ENCODE data around the gene PIP5K1A.

Gene PIP5K1A

GRCh38 chr1:151282883-151283725 is 84.8 kb downstream of the PIP5K1A start:
- TF ChIP-seq CTCF (IDR thresholded peaks at IDR 0.05; ENCODE audit: low read depth, low read length), result no peak
- DNase-seq (ENCODE audit: low read depth in 2 of 2), result peak in 1 of 2 donors; percentile 16

GRCh38 chr1:151284013-151284577 is 85.7 kb downstream of the PIP5K1A start:
- H3K4me3 ChIP-seq (replicated peaks in 1 of 2; ENCODE audit: low read depth in 2 of 2, low read length in 2 of 2), result peak overlapping the region in 1 of 2 donors; percentile 90
- TF ChIP-seq CTCF (IDR thresholded peaks at IDR 0.05; ENCODE audit: low read depth, low read length), result no peak
- DNase-seq (ENCODE audit: low read depth in 2 of 2), result no peak

More at GRCh38 chr1:151282883-151283725, 84.8 kb downstream of the PIP5K1A start:
- H3K4me3 ChIP-seq (replicated peaks in 1 of 2; ENCODE audit: low read depth in 2 of 2, low read length in 2 of 2), result peak overlapping the region; percentile 78 to 90

- no peak overlapping the region for H3K4me3 ChIP-seq (replicated peaks in 1 of 2; ENCODE audit: low read depth in 2 of 2, low read length in 2 of 2)
- no peak for TF ChIP-seq CTCF (IDR thresholded peaks at IDR 0.05; ENCODE audit: low read depth, low read length)
- DNase-seq (ENCODE audit: low read depth in 2 of 2), result no peak
Observed at GRCh38 chr1:151286619-151287340, 88.4 kb downstream of the PIP5K1A start.

- no peak overlapping the region for H3K4me3 ChIP-seq (replicated peaks in 1 of 2; ENCODE audit: low read depth in 2 of 2, low read length in 2 of 2)
- no peak for TF ChIP-seq CTCF (IDR thresholded peaks at IDR 0.05; ENCODE audit: low read depth, low read length)
- no peak for DNase-seq (ENCODE audit: low read depth in 2 of 2)
Observed at GRCh38 chr1:151287341-151287699, 89.0 kb downstream of the PIP5K1A start.

- DNase-seq (ENCODE audit: low read depth in 2 of 2), result no peak
- H3K4me3 ChIP-seq (replicated peaks in 1 of 2; ENCODE audit: low read depth in 2 of 2, low read length in 2 of 2), result no peak overlapping the region
- TF ChIP-seq CTCF (IDR thresholded peaks at IDR 0.05; ENCODE audit: low read depth, low read length), result no peak
Observed at GRCh38 chr1:151287767-151288500, 89.6 kb downstream of the PIP5K1A start.

GRCh38 chr1:151288502-151288901 is 90.2 kb downstream of the PIP5K1A start:
- no peak for TF ChIP-seq CTCF (IDR thresholded peaks at IDR 0.05; ENCODE audit: low read depth, low read length)
- no peak overlapping the region for H3K4me3 ChIP-seq (replicated peaks in 1 of 2; ENCODE audit: low read depth in 2 of 2, low read length in 2 of 2)
- DNase-seq (ENCODE audit: low read depth in 2 of 2), result no peak

All from cardiac fibroblast (primary cell).